Testis (tissue), 2 donors: ENCODE data around the gene GPX2.

Experiments
- POLR2A ChIP-seq: fragments of 450-650 bp; IDR thresholded peaks from one replicate; pipeline ENCODE4 v1.6.1; 2017; ENCODE audit warnings: antibody characterized with exemption, mild to moderate bottlenecking, moderate library complexity
- TF ChIP-seq, protein P1 (sequence below), 3 experiments: fragments of 450-650 bp in 2 of 3; fragments of 200-600 bp in 1 of 3; sonication (generic) in 1 of 3; IDR thresholded peaks; one replicate each; pipeline ENCODE4 v1.5.1; 2016 to 2019; ENCODE audit warnings: antibody characterized with exemption in 3 of 3, mild to moderate bottlenecking in 2 of 3, moderate library complexity in 1 of 3

DNA sequence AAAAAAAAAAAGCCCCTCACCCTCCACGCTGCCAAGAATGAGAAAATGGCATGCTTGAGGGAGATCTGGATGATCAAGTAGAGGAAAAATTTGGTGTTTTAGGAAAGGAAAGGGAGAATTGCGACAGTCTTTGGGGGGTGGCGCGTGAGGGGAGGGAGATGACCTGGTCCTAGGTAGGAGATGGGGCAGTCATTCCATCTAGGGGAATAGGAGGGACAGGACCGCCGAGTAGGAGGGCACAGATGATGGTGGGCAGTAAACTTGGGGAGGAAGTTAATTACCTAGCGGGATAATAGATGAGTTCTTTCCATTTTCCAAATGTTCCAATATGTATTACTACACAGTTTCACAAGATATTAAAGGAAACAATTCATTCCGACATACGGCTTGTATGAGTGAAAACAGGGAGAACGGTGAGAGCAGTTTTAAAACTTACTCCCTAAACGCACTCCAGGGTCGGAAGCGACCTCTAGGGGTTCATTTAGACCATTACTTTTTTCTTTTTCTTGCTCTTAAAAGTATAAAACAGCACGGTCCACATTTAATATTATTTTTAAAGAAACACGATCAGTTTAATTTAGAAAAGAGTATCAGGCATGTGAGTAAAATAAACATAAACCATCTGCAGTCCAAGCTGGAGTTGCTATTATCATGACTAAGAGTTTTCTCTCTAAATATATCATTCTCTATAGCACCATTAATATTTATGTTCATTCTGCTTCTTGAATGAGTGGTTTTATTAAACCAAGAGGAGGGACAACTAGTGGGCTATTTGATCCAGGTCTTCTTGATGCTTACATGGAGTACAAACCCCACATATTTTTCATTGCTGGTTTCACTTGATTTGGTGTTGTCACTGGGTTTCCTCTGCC, 41.1 kb upstream of the GPX2 start:
- no peak for TF ChIP-seq POLR2A
- TF ChIP-seq, protein P1, sequence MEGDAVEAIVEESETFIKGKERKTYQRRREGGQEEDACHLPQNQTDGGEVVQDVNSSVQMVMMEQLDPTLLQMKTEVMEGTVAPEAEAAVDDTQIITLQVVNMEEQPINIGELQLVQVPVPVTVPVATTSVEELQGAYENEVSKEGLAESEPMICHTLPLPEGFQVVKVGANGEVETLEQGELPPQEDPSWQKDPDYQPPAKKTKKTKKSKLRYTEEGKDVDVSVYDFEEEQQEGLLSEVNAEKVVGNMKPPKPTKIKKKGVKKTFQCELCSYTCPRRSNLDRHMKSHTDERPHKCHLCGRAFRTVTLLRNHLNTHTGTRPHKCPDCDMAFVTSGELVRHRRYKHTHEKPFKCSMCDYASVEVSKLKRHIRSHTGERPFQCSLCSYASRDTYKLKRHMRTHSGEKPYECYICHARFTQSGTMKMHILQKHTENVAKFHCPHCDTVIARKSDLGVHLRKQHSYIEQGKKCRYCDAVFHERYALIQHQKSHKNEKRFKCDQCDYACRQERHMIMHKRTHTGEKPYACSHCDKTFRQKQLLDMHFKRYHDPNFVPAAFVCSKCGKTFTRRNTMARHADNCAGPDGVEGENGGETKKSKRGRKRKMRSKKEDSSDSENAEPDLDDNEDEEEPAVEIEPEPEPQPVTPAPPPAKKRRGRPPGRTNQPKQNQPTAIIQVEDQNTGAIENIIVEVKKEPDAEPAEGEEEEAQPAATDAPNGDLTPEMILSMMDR (IDR thresholded peaks at IDR 0.05): peak in 2 of 3 experiments; percentile 62 to 65
